B cell (primary cell): ENCODE data around the gene CREBBP.

Experiments
- EZH2 ChIP-seq: IDR thresholded peaks from 2 replicates; pipeline ENCODE4 v1.6.1; 2012; ENCODE audit warnings: borderline replicate concordance, low read depth, mild to moderate bottlenecking, moderate library complexity, low read length; ENCODE audit not compliant: insufficient read depth, poor library complexity, severe bottlenecking
- TF ChIP-seq, protein P1 (sequence below): fragments of 200-600 bp; IDR thresholded peaks from one replicate; pipeline ENCODE4 v1.8.0; 2022; ENCODE audit warnings: antibody characterized with exemption, mild to moderate bottlenecking

DNA sequence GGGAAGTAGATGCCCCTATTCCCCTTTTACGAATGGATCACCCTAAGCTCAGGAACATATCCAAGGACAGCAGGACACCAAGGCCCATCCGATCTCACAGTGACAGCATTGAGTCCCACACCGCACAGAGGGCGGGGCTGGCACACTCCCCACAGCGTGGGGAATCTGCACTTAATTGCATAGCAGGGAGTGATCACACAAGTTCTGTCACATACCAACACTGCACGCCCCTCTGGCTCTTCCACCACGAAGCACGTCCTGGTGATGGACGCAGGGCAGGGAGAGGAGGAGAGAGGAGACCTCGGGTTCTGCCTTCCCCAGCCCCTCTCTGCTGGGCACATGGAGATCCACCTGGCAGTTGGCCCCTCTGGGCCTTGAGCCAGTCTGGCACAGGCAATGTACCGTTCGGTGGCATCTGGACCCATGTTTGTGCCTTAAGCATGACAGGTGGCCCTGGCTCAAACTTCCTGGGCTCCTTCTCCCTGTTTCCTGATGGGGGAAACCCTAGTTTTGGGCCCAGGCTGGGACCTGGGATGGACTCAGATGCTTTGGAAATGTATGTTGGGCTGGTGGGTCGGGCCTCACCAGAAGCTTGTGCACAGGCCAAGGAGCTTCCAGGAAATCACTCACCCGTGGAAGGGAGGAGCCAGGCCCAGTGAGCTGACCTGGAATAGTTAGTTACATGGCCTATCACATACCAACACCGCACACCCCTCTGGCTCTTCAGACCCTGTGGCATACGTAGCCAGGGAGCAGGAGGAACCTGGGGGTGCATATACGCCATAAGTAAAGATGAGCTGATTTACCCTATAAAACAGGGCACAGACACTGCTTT, 35.1 kb upstream of the CREBBP start:
- TF ChIP-seq, protein P1, sequence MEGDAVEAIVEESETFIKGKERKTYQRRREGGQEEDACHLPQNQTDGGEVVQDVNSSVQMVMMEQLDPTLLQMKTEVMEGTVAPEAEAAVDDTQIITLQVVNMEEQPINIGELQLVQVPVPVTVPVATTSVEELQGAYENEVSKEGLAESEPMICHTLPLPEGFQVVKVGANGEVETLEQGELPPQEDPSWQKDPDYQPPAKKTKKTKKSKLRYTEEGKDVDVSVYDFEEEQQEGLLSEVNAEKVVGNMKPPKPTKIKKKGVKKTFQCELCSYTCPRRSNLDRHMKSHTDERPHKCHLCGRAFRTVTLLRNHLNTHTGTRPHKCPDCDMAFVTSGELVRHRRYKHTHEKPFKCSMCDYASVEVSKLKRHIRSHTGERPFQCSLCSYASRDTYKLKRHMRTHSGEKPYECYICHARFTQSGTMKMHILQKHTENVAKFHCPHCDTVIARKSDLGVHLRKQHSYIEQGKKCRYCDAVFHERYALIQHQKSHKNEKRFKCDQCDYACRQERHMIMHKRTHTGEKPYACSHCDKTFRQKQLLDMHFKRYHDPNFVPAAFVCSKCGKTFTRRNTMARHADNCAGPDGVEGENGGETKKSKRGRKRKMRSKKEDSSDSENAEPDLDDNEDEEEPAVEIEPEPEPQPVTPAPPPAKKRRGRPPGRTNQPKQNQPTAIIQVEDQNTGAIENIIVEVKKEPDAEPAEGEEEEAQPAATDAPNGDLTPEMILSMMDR: no peak
- TF ChIP-seq EZH2: no peak
